Measurements from ENCODE around the gene NEDD8. TPM values are rescaled to one million over a fixed set of nuclear protein-coding genes. Genes with fewer than 3 reads are reported as not detected.

NEDD8 gene
- total and polyA plus RNA-seq, 4 donors, result 32.3 to 136 (median 78.1) TPM

GRCh38 chr14:24261969-24262327, 29.8 kb upstream of the NEDD8 start (continued):
- TF ChIP-seq JUND (IDR thresholded peaks at IDR 0.05), result no peak
- TF ChIP-seq TAF1 (conservative IDR thresholded peaks at IDR 0.05), result no peak

- Histone ChIP-seq H3K9ac (ENCODE audit: low read depth in 1 of 2, low read length in 2 of 2) (no peak overlapping the region), H3K27ac (ENCODE audit: low read depth in 1 of 2, low read length in 2 of 2) (no peak overlapping the region), H3K27me3 (ENCODE audit: control insufficient read depth in 4 of 4, insufficient read depth in 4 of 4, low read length in 3 of 4) (no peaks in the 10 kb centered on the region), H3K4me3 (ENCODE audit: low read depth in 1 of 3, low read length in 3 of 3) (no peak overlapping the region), H3K4me1 (ENCODE audit: control insufficient read depth in 4 of 4, insufficient read depth in 4 of 4, low read length in 3 of 4) (no peaks in the 10 kb centered on the region), H3K9me3 (ENCODE audit: control insufficient read depth in 4 of 4, low read length in 3 of 4) (no peaks in the 10 kb centered on the region), H3K36me3 (ENCODE audit: control insufficient read depth in 4 of 4, insufficient read depth in 3 of 4, low read depth in 1 of 4, low read length in 3 of 4) (peaks cover 0 to 18% (median 3%) of the 10 kb centered on the region in 4 donors)
- 96% methylated on average over 20 of the region's 20 CpGs for WGBS
- TF ChIP-seq ATF3 (IDR thresholded peaks at IDR 0.05) (no peak), CTCF (IDR thresholded peaks at IDR 0.05; ENCODE audit: low read depth, low read length, missing input control) (no peak), RXRA (IDR thresholded peaks at IDR 0.05) (no peak), REST (IDR thresholded peaks at IDR 0.05) (no peak), RAD21 (IDR thresholded peaks at IDR 0.05) (no peak), EGR1 (IDR thresholded peaks at IDR 0.05; ENCODE audit: low read depth in 2 of 2) (no peak), MAX (IDR thresholded peaks at IDR 0.05) (no peak), YY1 (IDR thresholded peaks at IDR 0.05) (no peak), FOXA1 (IDR thresholded peaks at IDR 0.05) (no peak)
- DNase-seq (ENCODE audit: low spot score), result no peak
These were observed 29.2 kb upstream of the NEDD8 start for GRCh38 chr14:24261256-24261968.

GRCh38 chr14:24260780-24261157, 28.6 kb upstream of the NEDD8 start:
- peaks cover 0 to 12% (median 1%) of the 10 kb centered on the region in 4 donors for H3K36me3 ChIP-seq (ENCODE audit: control insufficient read depth in 4 of 4, insufficient read depth in 3 of 4, low read depth in 1 of 4, low read length in 3 of 4)

More at GRCh38 chr14:24260780-24261157, 28.6 kb upstream of the NEDD8 start:
- DNase-seq (ENCODE audit: low spot score), result no peak
- H3K27ac ChIP-seq (ENCODE audit: low read depth in 1 of 2, low read length in 2 of 2), result no peak overlapping the region
- no peak overlapping the region for H3K9ac ChIP-seq (ENCODE audit: low read depth in 1 of 2, low read length in 2 of 2)
- WGBS, result 89% methylated on average over 4 of the region's 4 CpGs
- no peaks in the 10 kb centered on the region for H3K9me3 ChIP-seq (ENCODE audit: control insufficient read depth in 4 of 4, low read length in 3 of 4)
- no peak overlapping the region for H3K4me3 ChIP-seq (ENCODE audit: low read depth in 1 of 3, low read length in 3 of 3)
- H3K27me3 ChIP-seq (ENCODE audit: control insufficient read depth in 4 of 4, insufficient read depth in 4 of 4, low read length in 3 of 4), result no peaks in the 10 kb centered on the region
- H3K4me1 ChIP-seq (ENCODE audit: control insufficient read depth in 4 of 4, insufficient read depth in 4 of 4, low read length in 3 of 4), result no peaks in the 10 kb centered on the region
- TF ChIP-seq MAX (IDR thresholded peaks at IDR 0.05), result no peak
- TF ChIP-seq TAF1 (conservative IDR thresholded peaks at IDR 0.05), result no peak
